Chondrocyte (in vitro differentiated cells): ENCODE data around the gene CHAT. TPM values are rescaled to one million over a fixed set of nuclear protein-coding genes. Genes with fewer than 3 reads are reported as not detected.

Experiments used
- DNase-seq: peaks from one replicate; pipeline ENCODE4 v3.0.0; 2021; ENCODE audit warnings: mixed read lengths, low spot score
- H3K27ac Mint-ChIP-seq: one replicate; pipeline ENCODE4 v1.8.0; 2021; ENCODE audit warnings: mild to moderate bottlenecking, moderate library complexity, mixed read lengths; ENCODE audit not compliant: unreplicated experiment
- H3K27me3 Mint-ChIP-seq: 2 replicates; pipeline ENCODE4 v1.8.0; 2021; ENCODE audit warnings: low read depth, mixed read lengths
- H3K36me3 Mint-ChIP-seq: 2 replicates; pipeline ENCODE4 v1.8.0; 2021; ENCODE audit warnings: low read depth, mixed read lengths
- H3K4me1 Mint-ChIP-seq: 2 replicates; pipeline ENCODE4 v1.8.0; 2021; ENCODE audit warnings: low read depth, mild to moderate bottlenecking, mixed read lengths
- H3K4me3 Mint-ChIP-seq: one replicate; pipeline ENCODE4 v1.8.0; 2021; ENCODE audit warnings: mild to moderate bottlenecking, moderate library complexity, mixed read lengths; ENCODE audit not compliant: unreplicated experiment
- H3K9me3 Mint-ChIP-seq: 2 replicates; pipeline ENCODE4 v1.8.0; 2021; ENCODE audit warnings: low read depth, mixed read lengths
- total RNA-seq: library from RNA; stranded (reverse); gene quantifications from 3 replicates; pipeline ENCODE4 v1.2.1, GENCODE V29; 2021
- TF ChIP-seq, protein P1 (sequence below): fragments of 200-600 bp; sonication (generic); IDR thresholded peaks from 2 replicates; pipeline ENCODE4 v1.5.0; 2021; ENCODE audit warnings: antibody characterized with exemption, mild to moderate bottlenecking, moderate library complexity

The CHAT gene
- total RNA-seq, 1 donor from 2014 or later: not detected

DNA sequence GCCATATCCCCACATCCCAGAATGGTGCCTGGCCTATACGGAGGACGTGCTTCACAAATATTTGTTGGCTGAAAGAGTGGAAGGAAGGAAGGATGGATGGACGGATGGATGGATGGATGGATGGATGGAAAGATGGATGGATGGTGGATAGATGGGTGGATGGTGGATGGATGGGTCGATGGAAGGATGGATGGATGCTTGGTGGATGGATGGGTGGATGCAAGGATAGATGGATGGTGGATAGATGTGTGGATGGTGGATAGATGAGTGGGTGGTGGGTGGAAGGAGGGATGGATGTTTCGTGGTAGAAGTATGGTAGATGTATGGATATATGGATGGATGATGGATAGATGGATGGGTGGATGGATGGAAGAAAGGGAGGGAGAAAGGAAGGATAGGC lies 10.8 kb downstream of the CHAT start:
- Mint-ChIP-seq H3K9me3 (no peaks in the 10 kb centered on the region), H3K27me3 (peaks cover 36% of the 10 kb centered on the region), H3K27ac (no peak overlapping the region), H3K36me3 (no peaks in the 10 kb centered on the region), H3K4me3 (no peak overlapping the region), H3K4me1 (no peaks in the 10 kb centered on the region)
- no peak for DNase-seq
- TF ChIP-seq, protein P1, sequence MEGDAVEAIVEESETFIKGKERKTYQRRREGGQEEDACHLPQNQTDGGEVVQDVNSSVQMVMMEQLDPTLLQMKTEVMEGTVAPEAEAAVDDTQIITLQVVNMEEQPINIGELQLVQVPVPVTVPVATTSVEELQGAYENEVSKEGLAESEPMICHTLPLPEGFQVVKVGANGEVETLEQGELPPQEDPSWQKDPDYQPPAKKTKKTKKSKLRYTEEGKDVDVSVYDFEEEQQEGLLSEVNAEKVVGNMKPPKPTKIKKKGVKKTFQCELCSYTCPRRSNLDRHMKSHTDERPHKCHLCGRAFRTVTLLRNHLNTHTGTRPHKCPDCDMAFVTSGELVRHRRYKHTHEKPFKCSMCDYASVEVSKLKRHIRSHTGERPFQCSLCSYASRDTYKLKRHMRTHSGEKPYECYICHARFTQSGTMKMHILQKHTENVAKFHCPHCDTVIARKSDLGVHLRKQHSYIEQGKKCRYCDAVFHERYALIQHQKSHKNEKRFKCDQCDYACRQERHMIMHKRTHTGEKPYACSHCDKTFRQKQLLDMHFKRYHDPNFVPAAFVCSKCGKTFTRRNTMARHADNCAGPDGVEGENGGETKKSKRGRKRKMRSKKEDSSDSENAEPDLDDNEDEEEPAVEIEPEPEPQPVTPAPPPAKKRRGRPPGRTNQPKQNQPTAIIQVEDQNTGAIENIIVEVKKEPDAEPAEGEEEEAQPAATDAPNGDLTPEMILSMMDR: no peak

DNA sequence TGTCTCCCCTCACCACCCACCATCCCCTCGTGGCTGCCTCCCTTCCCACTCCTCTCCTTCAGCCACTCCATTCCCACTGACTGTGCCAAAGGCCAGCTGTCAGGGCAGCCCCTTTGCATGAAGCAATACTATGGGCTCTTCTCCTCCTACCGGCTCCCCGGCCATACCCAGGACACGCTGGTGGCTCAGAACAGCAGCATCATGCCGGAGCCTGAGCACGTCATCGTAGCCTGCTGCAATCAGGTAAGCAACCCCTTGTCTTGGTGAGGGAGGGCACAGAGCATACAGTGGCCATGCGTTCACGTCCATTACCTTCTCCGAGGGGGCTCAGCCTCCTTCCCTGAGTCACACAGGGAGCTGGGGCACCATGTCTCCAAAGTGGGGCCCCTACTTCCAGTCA lies 11.6 kb downstream of the CHAT start:
- peak; percentile 75 for DNase-seq
- Mint-ChIP-seq H3K9me3 (no peaks in the 10 kb centered on the region), H3K27me3 (peaks cover 29% of the 10 kb centered on the region), H3K4me3 (no peak overlapping the region), H3K36me3 (no peaks in the 10 kb centered on the region), H3K4me1 (no peaks in the 10 kb centered on the region), H3K27ac (no peak overlapping the region)
- TF ChIP-seq, protein P1: no peak

DNA sequence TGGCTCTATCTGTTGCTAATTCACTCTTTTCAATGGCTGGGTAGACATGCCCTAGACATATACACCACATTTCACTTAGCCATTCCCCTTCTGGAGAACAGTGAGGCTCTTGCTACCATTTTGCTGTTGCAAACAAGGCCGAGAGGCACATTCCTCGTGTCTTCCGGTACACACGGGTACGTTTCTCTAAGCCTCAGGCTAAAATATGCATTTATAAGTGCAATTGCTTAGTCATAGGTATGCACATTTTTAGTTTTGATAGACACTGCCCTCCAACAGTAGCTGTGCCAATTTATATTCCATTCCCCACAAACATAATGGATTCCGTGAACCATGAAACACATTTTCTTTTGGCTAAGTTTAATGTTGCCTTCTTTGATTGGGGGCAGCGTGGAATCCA lies 13.2 kb downstream of the CHAT start:
- Mint-ChIP-seq H3K27me3 (peaks cover 28% of the 10 kb centered on the region), H3K4me1 (no peaks in the 10 kb centered on the region), H3K36me3 (no peaks in the 10 kb centered on the region), H3K4me3 (no peak overlapping the region), H3K9me3 (no peaks in the 10 kb centered on the region), H3K27ac (no peak overlapping the region)
- TF ChIP-seq, protein P1: no peak
- DNase-seq: no peak

DNA sequence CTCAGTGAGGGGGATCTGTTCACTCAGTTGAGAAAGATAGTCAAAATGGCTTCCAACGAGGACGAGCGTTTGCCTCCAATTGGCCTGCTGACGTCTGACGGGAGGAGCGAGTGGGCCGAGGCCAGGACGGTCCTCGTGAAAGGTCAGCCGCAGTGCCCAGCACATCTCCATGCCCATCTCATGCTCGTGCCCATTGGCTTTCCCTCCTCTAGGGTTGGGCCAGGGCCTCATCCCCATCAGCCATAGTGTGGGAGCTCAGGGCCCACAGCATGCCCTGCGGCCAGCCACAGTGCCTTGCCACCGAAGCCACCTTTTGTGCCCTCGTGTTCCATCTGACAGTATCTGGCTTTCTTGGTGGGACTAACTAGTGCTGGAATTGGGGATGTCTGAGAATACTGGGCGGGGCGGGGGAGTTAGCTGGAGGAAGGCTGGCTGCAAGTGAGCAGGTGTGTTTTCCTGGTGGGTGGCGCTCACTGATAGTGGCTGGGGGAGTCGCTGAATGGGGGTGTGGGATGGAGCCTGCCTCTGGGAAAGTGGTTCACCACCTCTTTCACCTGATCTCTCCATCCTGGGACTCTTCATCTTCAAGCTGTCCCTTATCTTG lies 13.9 kb downstream of the CHAT start:
- H3K4me3 Mint-ChIP-seq: no peak overlapping the region
- DNase-seq: peak; percentile 59
- no peaks in the 10 kb centered on the region for H3K9me3 Mint-ChIP-seq

DNA sequence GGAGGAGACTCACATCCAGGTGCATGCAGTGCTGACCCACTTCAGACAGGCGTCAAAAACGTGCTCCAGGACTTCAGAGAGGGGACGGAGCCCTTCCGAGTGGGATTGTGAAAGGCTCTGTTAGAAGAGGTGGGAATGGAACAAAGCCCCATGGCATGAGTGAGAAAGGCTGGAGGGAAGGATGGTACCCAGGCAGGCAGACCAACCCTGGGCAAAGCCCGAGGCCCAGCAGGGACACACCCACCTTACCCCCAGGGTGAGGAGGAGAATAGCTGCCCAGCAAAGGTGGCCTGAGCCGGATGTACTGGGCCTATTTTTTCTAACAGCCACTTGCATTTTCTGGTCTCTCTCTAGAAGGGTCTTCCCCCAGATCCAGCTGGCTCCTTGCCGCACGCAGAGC lies 14.8 kb downstream of the CHAT start:
- no peaks in the 10 kb centered on the region for H3K36me3 Mint-ChIP-seq
- no peak overlapping the region for H3K4me3 Mint-ChIP-seq
- no peak overlapping the region for H3K27ac Mint-ChIP-seq
- peak; percentile 57 for DNase-seq
- H3K27me3 Mint-ChIP-seq: peaks cover 17% of the 10 kb centered on the region
- TF ChIP-seq, protein P1: no peak
- H3K4me1 Mint-ChIP-seq: no peaks in the 10 kb centered on the region
- H3K9me3 Mint-ChIP-seq: no peaks in the 10 kb centered on the region

More for the DNA sequence above, 13.9 kb downstream of the CHAT start:
- Mint-ChIP-seq H3K4me1 (no peaks in the 10 kb centered on the region), H3K36me3 (no peaks in the 10 kb centered on the region), H3K27ac (no peak overlapping the region), H3K27me3 (peaks cover 23% of the 10 kb centered on the region)
- TF ChIP-seq, protein P1: no peak
